Measurements from ENCODE around the gene AMZ1.
"Not testable (repeated sequence)": the region's sequence is repeated elsewhere in the genome, so short reads cannot be mapped to it uniquely, and the experiment has no call there.

Gene AMZ1

DNA sequence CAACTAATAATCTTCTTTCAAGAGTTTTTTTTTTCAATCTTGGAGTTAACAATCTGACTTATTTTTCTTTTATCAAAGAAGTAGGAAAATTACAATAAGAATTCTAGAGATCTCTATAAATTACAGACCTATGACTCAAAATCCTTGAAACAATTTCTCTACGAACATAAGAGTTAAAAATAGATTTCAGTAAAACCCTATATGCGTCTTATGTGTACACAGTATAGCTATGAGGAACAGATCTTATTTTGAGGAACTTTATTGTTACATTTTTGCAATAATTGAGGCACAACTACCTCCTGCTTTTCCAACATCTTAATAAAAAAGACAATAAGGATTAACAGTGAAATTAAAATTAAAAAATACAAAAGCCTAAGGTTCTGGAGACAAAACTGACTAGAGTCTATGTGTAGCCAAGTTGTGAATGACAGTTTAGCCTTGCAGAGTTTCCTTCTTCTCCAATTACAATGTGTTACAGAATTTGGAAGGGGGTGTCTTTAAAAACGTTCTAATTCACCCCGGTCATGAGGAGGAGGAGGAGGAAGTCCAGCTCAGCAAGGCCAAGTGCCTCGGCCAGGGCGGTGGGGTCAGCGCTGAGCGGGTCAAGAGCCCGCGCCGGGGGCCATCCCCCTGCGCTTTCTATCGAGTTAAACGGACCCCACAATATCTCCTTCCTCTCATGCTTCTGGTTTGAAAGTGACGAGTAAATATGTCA lies 40.5 kb downstream of the AMZ1 start:
- DNase-seq (ENCODE audit: low read depth), result no peak

DNA sequence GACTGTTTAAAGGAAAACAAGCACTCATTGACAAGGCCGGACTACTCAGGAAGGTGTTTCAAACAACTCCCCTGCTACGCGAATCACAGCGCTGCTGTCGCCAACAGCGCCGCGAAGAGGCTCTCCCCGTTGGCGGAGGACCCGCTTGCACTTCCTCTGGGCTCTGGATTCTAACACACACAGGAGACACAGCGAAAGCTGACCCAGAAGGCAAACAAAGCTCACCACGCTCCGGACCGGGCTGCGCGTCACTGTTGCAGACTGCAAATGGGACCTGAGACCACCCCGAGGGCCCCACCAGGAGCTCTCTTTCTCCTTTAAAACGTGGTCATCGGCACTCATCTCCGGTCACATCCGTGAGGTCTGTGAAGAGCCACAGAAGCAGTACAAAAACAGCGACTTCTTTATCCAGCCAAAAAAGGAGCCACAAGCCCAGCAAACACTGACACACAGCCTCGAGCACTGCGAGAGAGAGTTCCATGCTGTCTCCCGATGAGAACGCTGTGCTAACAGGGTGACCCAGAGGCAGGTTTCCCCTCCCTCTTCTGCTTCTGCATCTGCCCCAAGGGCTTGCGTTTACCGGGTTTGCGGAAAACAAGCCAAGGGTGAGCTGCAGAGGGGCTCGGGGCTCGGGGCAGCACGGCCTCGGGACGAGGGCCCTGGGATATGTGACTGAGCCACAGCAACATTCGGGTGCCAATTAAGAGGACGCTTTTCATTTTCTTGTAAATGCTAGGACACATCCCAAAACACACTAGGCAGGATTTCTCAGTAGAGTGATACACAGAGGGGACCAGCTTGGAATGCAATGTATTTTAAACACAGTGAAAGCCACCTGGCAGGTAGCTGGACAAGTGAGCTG lies 41.3 kb downstream of the AMZ1 start:
- no peak for DNase-seq (ENCODE audit: low read depth)

DNA sequence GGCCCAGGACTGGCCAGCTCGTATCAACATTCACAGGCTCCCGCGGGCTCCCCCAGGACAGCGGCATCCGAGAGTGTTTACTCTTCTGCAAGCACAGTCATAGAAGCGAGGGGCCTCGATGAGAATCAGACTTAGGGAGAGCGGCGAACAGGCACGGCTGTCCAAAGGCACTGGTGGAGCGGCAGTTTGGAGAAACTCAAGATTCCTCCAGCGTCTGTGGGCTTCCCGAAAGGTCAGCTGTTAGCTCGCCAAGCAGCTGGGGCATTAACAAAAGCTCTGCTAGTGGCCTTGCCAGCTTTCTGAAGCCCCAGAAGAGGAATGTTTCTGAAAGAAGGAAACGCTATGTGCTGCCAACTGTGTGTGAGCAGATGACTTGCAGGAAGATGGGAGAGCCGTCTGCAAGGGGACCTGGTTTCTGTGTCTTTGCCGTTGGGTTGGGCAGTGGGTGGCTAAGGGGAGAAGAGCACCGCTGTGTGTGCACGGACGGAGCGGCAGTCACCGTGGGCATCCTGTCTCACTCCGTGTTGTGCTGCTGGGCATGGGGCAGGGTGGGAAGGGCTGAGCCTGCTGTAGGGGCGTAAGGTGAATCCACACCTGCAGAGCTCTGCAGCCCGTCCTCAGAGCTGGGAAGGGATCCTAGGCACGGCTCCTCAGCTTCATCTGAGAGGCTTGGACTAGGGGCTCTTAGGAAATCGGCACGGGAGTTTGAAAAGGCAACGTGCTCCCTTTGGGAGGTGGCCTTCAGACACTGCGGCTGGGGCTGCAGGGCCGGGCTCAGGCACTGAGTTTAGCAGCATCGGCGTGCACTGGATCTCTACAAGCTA lies 42.1 kb downstream of the AMZ1 start:
- DNase-seq (ENCODE audit: low read depth), result no peak

DNA sequence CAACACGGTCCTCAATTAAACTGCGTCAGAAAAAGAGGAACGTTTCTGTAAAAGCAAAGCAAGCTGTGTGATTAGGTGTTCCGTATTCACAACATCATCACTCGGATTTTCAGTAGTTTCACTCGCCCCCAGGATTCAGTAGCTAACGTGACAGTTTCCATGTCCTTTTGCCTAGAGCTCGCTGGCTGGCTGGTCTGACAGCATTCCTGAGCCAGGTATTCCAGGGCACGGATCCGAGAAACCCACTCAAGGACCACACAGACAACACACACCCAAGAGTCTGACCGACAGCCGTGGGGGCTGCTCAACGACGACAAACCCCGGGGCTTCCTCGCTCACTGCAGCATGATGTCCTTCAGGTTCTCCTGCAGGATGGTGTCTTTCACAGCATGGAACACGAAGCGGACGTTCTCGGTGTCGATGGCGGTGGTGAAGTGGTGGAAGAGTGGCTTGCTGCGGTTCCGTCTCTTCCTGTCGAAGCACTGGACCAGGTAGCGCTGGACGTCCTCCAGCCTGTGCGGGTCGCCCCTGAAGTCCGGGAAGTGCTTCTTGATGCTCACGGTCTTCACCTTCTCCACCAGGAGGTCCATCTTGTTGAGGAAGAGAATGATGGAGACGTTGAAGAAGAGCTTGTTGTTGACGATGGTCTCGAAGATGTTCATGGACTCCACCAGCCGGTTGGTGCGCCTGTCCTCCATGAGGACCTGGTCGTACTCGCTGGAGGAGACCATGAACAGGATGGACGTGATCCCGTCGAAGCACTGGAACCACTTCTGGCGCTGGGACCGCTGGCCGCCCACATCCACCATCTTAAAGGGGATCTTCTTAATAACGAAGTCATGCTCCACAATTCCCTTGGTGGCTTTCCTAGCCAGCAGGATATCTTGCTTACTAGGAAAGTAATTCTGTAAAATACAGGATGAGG lies 43.1 kb downstream of the AMZ1 start:
- no peak for DNase-seq (ENCODE audit: low read depth)

DNA sequence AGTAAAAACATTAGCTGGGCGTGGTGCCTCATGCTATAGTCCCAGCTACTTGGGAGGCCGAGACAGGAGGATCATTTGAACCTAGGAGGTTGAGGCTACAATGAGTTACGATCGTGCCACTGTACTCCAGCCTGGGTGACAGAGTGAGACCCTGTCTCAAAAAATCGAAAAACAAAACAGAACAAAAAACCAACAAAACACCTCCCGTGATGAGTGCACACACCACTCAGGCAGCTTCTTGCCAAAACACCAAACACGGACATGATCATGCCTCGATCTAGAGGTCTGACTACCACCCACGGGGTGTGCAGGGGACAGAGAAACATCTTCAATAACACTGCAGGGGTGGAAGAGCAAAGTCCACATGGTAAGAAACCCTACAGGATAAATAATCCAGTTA lies 44.4 kb downstream of the AMZ1 start:
- DNase-seq (ENCODE audit: low read depth), result no peak

DNA sequence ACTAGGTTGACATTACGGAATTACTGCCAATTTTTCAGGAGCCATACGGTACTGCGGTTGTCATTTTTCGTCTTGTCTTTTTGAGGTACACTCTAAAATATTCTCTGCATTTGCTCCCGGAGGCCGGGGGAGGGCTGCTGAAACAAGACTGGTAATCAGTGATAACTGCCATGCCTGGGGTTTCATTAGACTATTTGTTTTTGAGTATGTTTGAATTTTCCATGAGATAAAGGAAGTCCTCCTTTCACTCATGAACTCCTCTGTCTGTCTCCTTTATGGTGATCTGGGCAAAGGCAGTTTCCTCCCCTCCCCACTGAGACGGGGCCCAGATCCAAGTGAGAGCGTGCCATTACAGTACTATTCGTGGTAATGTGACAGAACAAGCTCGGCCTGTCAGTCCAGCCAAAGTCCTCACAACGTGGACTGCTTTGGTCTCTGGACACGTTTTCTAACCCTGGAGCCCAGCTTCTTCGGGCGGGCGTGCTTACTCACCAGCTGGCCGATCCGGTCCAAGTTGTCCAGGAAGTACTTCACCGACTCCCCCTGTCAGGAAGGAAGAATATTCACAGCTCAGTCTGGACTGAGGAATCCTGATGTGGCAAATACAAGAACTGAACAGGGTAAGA lies 45.1 kb downstream of the AMZ1 start:
- no peak for DNase-seq (ENCODE audit: low read depth)

DNA sequence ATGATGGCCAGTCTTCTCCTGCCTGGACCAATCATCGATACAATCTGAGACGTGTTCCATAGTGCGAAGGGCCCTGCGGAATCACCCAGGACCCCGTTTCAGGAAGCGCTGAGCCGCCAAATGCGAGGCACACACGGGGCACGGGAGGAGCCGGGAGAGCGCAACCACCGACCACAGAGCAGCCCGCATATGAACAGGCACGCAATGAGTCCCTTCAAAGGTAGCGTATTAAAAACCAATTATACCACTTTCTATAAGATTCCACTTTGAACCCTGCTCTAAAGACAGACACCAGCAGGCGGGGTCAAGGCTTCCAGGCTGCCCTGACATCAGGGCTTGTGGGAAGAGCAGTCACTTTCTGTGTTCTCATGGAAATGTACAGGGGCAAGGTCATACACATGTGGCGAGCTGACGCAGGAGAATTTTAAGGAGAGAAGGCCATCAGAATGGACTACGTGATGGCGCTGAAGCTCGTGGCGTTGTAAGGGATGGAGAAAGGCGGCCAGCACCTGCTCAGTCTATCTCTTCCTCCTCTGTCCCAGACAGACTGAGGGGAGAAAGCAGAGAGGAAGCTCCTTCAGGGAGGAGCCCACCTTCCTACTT lies 46.2 kb downstream of the AMZ1 start:
- DNase-seq (ENCODE audit: low read depth), result no peak

DNA sequence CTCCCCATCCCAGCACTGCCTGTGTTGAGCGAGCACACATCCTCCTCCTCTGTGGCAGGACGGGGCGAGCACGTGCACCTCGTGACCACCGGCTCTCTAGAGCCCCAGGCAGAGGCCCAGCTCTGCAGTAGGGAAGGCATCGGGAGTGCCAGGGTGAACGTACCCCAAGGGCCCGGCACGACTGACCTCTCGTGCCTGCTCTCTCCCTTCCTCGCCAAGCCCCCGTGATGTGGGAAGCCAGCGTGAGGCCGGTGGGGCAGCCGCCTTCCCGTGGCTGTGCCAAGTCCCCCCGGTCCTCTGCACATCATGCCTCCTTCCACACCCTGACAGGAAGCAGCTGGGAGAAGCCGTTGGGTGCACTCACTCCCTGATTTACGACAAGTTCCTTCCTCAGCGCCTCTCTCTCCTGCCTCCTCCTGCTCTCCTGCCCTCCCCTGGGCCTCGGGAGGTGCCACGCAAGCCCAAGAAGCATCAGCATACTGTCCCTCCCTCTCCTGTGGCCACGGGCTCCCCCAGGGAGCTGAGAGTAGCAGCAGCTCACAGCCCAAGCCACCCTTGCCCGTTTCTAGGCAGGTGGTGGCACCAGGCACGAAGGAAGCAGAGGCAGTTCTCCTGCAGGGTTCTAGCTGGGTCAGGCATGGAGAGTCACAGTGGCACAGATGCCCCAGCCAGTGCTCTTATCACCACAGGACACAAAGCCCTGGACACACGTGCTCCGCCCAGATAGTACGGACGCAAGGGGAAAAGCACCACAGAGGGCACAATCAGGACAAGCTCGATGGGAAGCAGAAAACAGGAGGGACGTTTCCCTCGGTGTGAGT lies 47.0 kb downstream of the AMZ1 start:
- DNase-seq (ENCODE audit: low read depth), result no peak

DNA sequence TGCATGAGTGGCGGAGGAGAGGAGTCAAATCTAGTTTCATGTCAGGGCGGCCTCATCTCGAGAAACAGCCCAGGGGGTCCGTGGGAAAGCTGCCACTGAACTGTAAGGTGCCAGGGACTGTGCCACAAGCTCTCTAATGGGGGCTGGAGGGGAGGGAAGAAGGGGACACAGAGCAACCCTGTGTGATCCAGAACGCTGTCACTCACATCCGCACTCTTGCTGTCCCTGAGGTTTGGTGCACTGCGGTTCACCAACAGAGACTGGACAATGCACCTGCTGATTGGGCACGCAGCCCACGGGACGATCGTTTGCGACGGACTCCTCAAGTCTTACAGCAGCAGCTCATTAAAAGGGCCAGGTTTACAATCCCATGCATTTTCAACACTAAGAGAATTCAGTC lies 47.7 kb downstream of the AMZ1 start:
- no peak for DNase-seq (ENCODE audit: low read depth)

DNA sequence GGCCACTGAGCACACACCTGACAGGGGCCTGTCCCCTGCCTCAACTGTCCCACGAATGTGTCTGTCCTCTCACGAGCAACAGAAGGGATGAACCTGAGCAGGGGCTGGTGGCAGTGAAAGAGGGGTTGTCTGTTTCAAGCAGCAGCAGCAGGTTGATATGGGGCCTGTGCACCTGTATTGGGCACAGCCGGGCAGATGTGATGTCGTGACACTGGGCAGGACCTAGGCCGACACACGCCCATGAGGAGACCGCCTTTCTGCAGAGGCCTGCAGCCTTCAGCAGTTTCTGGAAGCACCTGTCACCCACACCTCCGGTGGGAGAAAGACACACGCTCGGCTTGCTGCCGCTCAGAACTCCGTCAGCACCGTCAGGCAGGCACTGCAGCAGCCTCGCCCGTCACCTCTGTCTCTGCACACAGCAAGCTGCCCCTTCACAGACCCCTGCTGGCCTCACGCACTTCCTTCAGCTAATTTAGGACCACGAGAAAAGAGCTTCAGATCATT lies 48.5 kb downstream of the AMZ1 start:
- no peak for DNase-seq (ENCODE audit: low read depth)

DNA sequence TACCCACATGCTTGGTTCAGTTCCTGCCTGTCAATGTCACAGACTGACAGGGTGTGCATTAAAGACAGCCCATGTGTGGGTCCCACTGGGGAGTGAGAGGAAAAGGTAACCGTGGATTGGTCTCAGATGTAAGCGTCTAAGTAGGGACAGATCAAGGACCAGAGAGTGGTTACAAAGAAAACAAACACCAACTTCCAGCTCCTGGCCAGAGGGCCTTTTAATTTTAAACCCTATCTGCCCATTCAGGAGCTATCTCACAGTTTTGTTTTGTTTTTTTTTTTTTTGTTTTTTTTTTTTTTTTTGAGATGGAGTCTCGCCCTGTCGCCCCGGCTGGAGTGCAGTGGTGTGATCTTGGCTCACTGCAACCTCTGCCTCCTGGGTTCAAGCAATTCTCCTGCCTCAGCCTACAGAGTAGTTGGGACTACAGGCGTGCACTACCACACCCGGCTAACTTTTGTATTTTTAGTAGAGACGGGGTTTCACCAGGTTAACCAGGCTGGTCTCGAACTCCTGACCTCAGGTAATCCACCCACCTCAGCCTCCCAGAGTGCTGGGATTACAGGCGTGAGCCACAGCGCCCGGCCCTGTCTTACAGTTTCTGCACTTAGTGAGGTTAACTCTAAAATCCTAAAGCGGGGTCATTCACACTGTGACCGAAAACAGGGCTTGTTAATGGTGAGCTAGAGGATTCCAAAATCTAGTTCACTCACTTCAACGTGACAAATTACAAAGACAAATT lies 49.2 kb downstream of the AMZ1 start:
- DNase-seq (ENCODE audit: low read depth), result not testable (repeated sequence)

DNA sequence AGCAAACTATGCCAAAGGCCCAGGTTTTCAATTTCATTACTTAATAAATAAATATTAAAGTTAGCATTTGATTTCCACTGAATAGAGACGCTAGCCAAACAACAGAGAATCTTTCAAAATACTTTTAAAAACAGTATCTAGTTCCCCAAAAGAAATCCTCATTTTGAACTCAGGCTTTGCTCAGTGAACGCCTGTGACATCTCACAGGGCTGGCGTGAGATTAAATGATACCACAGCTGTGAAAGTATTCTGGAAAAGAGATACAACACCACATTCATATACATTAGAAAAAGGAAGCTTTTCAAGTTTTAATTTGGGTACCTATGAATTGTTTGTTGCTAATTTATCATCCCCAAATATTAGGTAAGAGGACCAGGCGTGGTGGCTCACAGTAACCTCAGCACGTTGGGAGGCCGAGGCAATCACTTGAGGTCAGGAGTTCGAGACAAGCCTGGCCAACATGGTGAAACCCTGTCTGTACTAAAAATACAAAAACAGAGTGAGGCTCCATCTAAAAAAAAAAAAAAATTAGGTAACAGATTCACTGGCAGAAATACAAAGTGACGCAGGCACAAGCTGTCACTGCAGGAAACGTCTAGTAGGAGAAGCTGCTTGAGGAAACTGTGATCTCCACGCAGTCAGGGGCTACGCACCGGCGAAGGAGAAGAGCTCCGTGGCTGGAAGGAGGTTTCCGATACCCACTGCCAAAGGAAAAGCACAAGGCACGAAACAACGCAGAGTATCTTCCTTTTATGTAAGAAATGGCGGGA lies 50.0 kb downstream of the AMZ1 start:
- no peak for DNase-seq (ENCODE audit: low read depth)

DNA sequence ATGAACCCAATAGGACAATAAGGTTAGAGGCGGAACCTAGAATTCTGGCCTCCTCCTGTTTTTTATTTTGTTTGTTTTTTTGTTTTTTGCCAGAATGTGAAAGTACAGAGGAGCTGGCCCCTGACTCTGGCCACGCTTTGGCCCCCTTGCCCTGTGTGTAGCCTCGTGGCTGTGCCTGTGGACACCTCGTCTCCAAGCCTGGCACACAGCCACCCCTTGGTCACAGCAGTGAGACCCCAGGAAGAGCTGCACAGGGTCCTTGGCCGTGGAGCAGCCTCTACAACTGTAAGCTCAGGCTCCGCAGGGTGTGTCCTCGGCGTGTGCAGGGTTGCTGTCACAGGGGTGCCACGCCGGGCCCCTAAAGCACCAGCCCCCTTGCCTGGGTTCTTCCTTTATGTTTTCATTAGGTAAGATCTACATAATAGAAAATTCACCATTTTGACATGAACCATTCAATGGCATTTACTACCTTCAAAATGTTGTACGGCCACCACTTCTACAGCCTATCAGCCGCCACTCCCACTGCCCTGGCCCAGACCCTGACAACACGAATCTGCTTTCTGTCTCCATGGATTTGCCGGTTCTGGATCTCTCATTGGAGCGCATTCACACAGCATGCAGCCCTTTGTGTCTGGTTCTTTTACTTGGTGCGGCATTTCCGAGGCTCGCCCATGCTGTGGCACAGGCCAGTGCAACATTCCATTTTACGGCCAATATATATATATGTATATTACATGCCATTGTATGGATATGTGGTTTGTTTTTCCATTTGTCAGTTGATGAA lies 51.0 kb downstream of the AMZ1 start:
- no peak for DNase-seq (ENCODE audit: low read depth)

DNA sequence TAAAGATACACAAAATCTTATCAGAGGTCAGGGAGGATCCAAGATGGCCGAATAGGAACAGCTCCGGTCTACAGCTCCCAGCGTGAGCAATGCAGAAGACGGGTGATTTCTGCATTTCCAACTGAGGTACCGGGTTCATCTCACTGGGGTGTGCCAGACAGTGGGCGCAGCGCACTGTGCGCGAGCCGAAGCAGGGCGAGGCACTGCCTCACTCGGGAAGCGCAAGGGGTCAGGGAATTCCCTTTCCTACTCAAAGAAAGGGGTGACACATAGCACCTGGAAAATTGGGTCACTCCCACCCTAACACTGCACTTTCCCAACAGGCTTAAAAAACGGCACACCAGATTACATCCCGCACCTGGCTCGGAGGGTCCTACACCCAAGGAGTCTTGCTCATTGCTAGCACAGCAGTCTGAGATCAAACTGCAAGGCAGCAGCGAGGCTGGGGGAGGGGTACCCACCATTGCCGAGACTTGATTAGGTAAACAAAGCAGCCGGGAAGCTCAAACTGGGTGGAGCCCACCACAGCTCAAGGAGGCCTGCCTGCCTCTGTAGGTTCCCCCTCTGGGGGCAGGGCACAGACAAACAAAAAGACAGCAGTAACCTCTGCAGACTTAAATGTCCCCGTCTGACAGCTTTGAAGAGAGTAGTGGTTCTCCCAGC lies 55.7 kb downstream of the AMZ1 start:
- DNase-seq (ENCODE audit: low read depth), result not testable (repeated sequence)

DNA sequence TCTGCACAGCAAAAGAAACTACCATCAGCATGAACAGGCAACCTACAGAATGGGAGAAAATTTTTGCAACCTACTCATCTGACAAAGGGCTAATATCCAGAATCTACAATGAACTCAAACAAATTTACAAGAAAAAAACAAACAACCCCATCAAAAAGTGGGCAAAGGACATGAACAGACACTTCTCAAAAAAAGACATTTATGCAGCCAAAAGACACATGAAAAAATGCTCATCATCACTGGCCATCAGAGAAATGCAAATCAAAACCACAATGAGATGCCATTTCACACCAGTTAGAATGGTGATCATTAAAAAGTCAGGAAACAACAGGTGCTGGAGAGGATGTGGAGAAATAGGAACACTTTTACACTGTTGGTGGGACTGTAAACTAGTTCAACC lies 60.7 kb downstream of the AMZ1 start:
- DNase-seq (ENCODE audit: low read depth), result not testable (repeated sequence)

DNA sequence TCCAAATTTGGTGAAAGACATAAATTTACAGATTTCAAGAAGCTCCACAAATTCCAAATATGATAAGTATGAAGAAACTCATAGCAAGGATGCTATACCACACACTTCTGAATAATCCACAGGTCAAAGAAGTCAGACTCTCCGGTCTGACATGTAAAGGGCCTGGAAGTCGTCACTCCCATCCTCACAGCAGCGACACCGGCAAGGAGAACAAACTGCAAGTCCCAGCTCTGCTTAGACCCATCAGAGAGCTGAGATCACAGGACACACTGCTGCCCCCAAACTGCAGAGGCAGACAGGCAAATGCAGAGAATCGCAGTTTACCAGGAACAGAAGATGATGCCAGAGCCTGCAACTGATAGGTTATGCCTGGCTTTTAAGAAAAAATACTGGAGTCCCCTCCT lies 62.0 kb downstream of the AMZ1 start:
- DNase-seq (ENCODE audit: low read depth), result no peak

DNA sequence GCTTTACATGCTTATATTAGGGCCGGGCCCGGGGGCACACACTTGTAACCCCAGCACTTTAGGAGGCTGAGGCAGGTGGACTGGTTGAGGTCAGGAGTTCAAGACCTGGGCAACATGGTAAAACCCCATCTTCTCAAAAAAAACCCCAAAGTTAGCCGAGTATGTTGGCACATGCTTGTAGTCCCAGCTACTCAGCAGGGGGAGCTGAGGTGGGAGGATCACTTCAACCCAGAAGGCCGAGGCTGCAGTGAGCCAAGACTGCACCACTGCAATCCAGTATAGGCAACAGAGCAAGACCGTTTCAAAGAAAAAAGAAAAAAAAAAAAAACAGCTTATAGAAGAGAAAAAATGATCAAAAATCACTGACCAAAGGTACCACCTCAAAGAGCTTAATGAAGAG lies 63.1 kb downstream of the AMZ1 start:
- no peak for DNase-seq (ENCODE audit: low read depth)
